Sigmoid colon (tissue), 4 donors: Measurements from ENCODE around the gene CDKN2B.

ENCODE experiments used
- CTCF ChIP-seq, 4 experiments: fragments of 450-650 bp in 3 of 4; fragments of 200-600 bp in 1 of 4; IDR thresholded peaks; one replicate each; pipeline ENCODE4 v1.5.1; 2016 to 2019; ENCODE audit warnings: antibody characterized with exemption in 4 of 4, mild to moderate bottlenecking in 3 of 4, moderate library complexity in 2 of 4
- POLR2AphosphoS5 ChIP-seq, 4 donors: sonication (generic); formaldehyde crosslinking; IDR thresholded peaks; one replicate each; pipeline ENCODE4 v1.6.1; 2017; ENCODE audit warnings: antibody characterized with exemption in 4 of 4

- TF ChIP-seq CTCF (IDR thresholded peaks at IDR 0.05) (no peak), POLR2AphosphoS5 (IDR thresholded peaks at IDR 0.05) (no peak)
Observed at GRCh38 chr9:22050924-22051323, 41.8 kb upstream of the CDKN2B start.
